Sigmoid colon (tissue), 7 donors: ENCODE results near the gene COX6A2. TPM values are rescaled to one million over a fixed set of nuclear protein-coding genes. Genes with fewer than 3 reads are reported as not detected.
A peak's percentile ranks its signal among the peaks of the same experiment; 100 is the strongest.

Experiments
- DNase-seq: peaks from one replicate; pipeline ENCODE4 v3.0.0-alpha.2; 2019
- H3K27ac ChIP-seq, 4 donors: fragments of 200-600 bp; sonication (generic); one replicate each; pipeline ENCODE4 v1.5.1; 2016 to 2019; ENCODE audit warnings: mild to moderate bottlenecking in 1 of 4
- H3K27me3 ChIP-seq, 3 donors: fragments of 200-600 bp; sonication (generic); one replicate each; pipeline ENCODE4 v1.5.1; 2019; ENCODE audit warnings: mild to moderate bottlenecking in 1 of 3
- H3K36me3 ChIP-seq, 4 donors: fragments of 200-600 bp; sonication (generic); one replicate each; pipeline ENCODE4 v1.5.1; 2016 to 2019
- H3K4me1 ChIP-seq, 4 donors: fragments of 200-600 bp; sonication (generic); one replicate each; pipeline ENCODE4 v1.5.1; 2017 to 2019
- H3K4me3 ChIP-seq, 4 donors: fragments of 200-600 bp; sonication (generic); one replicate each; pipeline ENCODE4 v1.5.1; 2017 to 2019; ENCODE audit warnings: mild to moderate bottlenecking in 2 of 4, moderate library complexity in 1 of 4
- H3K9me3 ChIP-seq, 4 donors: fragments of 200-600 bp in 3 of 4; sonication (generic) in 3 of 4; one replicate each; pipeline versions ENCODE4 v1.5.1 to v1.6.1; 2013 to 2019
- CTCF ChIP-seq, 4 experiments: fragments of 450-650 bp in 3 of 4; fragments of 200-600 bp in 1 of 4; IDR thresholded peaks; one replicate each; pipeline ENCODE4 v1.5.1; 2016 to 2019; ENCODE audit warnings: antibody characterized with exemption in 4 of 4, mild to moderate bottlenecking in 3 of 4, moderate library complexity in 2 of 4
- EP300 ChIP-seq, 4 donors: sonication (generic); formaldehyde crosslinking; IDR thresholded peaks; one replicate each; pipeline ENCODE4 v1.6.1; 2017; ENCODE audit warnings: antibody characterized with exemption in 4 of 4
- POLR2A ChIP-seq, 2 donors: fragments of 450-650 bp; IDR thresholded peaks; one replicate each; pipeline ENCODE4 v1.6.1; 2016; ENCODE audit warnings: antibody characterized with exemption in 2 of 2, mild to moderate bottlenecking in 2 of 2, moderate library complexity in 2 of 2
- POLR2AphosphoS5 ChIP-seq, 4 donors: sonication (generic); formaldehyde crosslinking; IDR thresholded peaks; one replicate each; pipeline ENCODE4 v1.6.1; 2017; ENCODE audit warnings: antibody characterized with exemption in 4 of 4
- WGBS, 2 donors: extraction: QIAGEN DNeasy Blood & Tissue Kit; methylation state at CpG; one replicate each; pipeline ENCODE4 v1.1.7; 2013; 5-methylcytosine and 5-hydroxymethylcytosine counted together
- intact Hi-C: fragments of 100-400 bp; cut with DNase I; formaldehyde crosslinking; loops from one replicate; pipeline ENCODE4 v1.15.1; 2023
- polyA plus RNA-seq, 3 donors: library from polyadenylated mRNA; stranded (reverse); fragments of 200-250 nt; gene quantifications; one replicate each; pipeline ENCODE4 v1.2.3, GENCODE V29; 2013
- total RNA-seq, 4 donors: library from RNA; depleted of rRNA; stranded (reverse); fragments of >200 nt; gene quantifications; one replicate each; pipeline ENCODE4 v1.1.0, GENCODE V29; 2016
- donor health status: healthy with polysubstance abuse.
- donor health status: Bipolar disorder and iron deficiency.
- donor health status: healthy.

COX6A2 gene
- total and polyA plus RNA-seq, 7 donors = 0.32 to 4.8 TPM; not detected in 5

- TF ChIP-seq EP300 (IDR thresholded peaks at IDR 0.05) (no peak), CTCF (IDR thresholded peaks at IDR 0.05) (no peak), POLR2AphosphoS5 (IDR thresholded peaks at IDR 0.05) (no peak), POLR2A (IDR thresholded peaks at IDR 0.05) (no peak)
- intact Hi-C loops = no loop called here
- peaks cover 0 to 15% (median 12%) of the 10 kb centered on the region in 4 donors for H3K4me1 ChIP-seq
- WGBS, 2 donors = 77 to 87% methylated on average over 5 of the region's 5 CpGs
- no peaks in the 10 kb centered on the region for H3K27me3 ChIP-seq
- no peak overlapping the region for H3K27ac ChIP-seq
- no peaks in the 10 kb centered on the region for H3K9me3 ChIP-seq
- H3K36me3 ChIP-seq = peaks cover 12 to 51% (median 28%) of the 10 kb centered on the region in 4 donors
- H3K4me3 ChIP-seq = no peak overlapping the region
- DNase-seq = peak; percentile 24
Observed at GRCh38 chr16:31467151-31467773, 39.1 kb upstream of the COX6A2 start.

DNA sequence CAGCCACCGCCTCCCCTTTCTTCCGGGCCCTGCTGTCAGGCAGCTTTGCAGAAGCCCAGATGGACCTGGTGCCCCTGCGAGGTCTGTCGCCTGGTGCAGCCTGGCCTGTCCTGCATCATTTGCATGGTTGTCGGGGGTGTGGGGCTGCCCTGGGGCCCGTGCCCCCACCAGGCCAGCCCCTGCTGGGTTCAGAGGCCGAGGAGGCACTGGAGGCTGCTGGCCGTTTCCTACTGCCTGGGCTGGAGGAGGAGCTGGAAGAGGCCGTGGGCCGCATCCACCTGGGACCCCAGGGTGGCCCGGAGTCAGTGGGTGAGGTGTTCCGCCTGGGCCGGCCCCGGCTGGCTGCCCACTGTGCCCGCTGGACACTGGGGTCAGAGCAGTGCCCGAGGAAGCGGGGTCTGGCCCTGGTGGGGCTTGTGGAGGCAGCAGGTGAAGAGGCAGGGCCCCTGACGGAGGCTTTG lies 38.3 kb upstream of the COX6A2 start:
- Histone ChIP-seq H3K4me1 (peaks cover 0 to 13% (median 10%) of the 10 kb centered on the region in 4 donors), H3K36me3 (peaks cover 12 to 56% (median 32%) of the 10 kb centered on the region in 4 donors), H3K9me3 (no peaks in the 10 kb centered on the region), H3K27ac (no peak overlapping the region), H3K4me3 (no peak overlapping the region), H3K27me3 (no peaks in the 10 kb centered on the region)
- DNase-seq = peak; percentile 60
- WGBS, 2 donors = 94 to 95% methylated on average over 18 of the region's 18 CpGs
- intact Hi-C loops = no loop called here
- no peak for TF ChIP-seq POLR2AphosphoS5 (IDR thresholded peaks at IDR 0.05)
- TF ChIP-seq CTCF (IDR thresholded peaks at IDR 0.05) = no peak
- no peak for TF ChIP-seq POLR2A (IDR thresholded peaks at IDR 0.05)
- no peak for TF ChIP-seq EP300 (IDR thresholded peaks at IDR 0.05)

DNA sequence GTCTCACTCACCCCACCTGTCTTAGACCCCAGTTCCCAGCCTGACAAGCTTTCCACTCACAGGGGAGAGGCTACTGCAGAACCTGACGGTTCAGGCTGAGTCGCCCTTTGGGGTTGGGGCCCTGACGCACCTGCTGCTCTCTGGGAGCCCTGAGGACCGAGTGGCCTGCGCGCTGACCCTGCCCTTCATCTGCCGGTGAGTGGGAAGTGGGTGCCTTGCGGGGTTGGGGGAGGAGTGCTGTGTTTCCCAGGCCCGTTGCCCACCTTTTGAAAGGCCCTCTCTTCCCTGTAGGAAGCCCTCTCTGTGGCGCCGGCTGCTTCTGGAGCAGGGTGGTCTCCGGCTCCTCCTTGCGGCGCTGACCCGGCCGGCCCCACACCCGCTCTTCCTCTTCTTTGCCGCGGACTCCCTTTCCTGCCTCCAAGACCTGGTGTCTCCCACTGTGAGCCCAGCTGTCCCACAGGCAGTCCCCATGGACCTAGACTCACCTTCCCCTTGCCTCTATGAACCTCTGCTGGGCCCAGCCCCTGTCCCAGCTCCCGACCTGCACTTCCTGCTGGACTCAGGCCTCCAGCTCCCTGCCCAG lies 37.7 kb upstream of the COX6A2 start:
- intact Hi-C loops = no loop called here
- no peaks in the 10 kb centered on the region for H3K9me3 ChIP-seq
- TF ChIP-seq EP300 (IDR thresholded peaks at IDR 0.05) = no peak
- no peak for TF ChIP-seq POLR2AphosphoS5 (IDR thresholded peaks at IDR 0.05)
- no peak for TF ChIP-seq CTCF (IDR thresholded peaks at IDR 0.05)
- no peak for TF ChIP-seq POLR2A (IDR thresholded peaks at IDR 0.05)
- no peaks in the 10 kb centered on the region for H3K27me3 ChIP-seq
- 89 to 93% methylated on average over 20 of the region's 20 CpGs for WGBS, 2 donors
- peaks cover 12 to 56% (median 32%) of the 10 kb centered on the region in 4 donors for H3K36me3 ChIP-seq
- peak; percentile 59 for DNase-seq
- no peak overlapping the region for H3K4me3 ChIP-seq
- H3K4me1 ChIP-seq = peaks cover 0 to 9% (median 6%) of the 10 kb centered on the region in 4 donors
- no peak overlapping the region for H3K27ac ChIP-seq

- peaks cover 12 to 56% (median 32%) of the 10 kb centered on the region in 4 donors for H3K36me3 ChIP-seq
- DNase-seq = peak; percentile 60
- peaks cover 0 to 13% (median 8%) of the 10 kb centered on the region in 4 donors for H3K4me1 ChIP-seq
- H3K4me3 ChIP-seq = no peak overlapping the region
- H3K27ac ChIP-seq = no peak overlapping the region
- H3K27me3 ChIP-seq = no peaks in the 10 kb centered on the region
- H3K9me3 ChIP-seq = no peaks in the 10 kb centered on the region
- 92 to 96% methylated on average over 17 of the region's 17 CpGs for WGBS, 2 donors
- TF ChIP-seq POLR2AphosphoS5 (IDR thresholded peaks at IDR 0.05) = no peak
- TF ChIP-seq POLR2A (IDR thresholded peaks at IDR 0.05) = no peak
- TF ChIP-seq CTCF (IDR thresholded peaks at IDR 0.05) = no peak
- no peak for TF ChIP-seq EP300 (IDR thresholded peaks at IDR 0.05)
- intact Hi-C loops = no loop called here
Observed at GRCh38 chr16:31464781-31465260, 36.7 kb upstream of the COX6A2 start.
